Osteocyte (in vitro differentiated cells): ENCODE data around the gene FBN1. TPM values are rescaled to one million over a fixed set of nuclear protein-coding genes. Genes with fewer than 3 reads are reported as not detected.

Source experiments
- DNase-seq: peaks from one replicate; pipeline ENCODE4 v3.0.0; 2021; ENCODE audit warnings: mixed read lengths; ENCODE audit not compliant: unreplicated experiment; ENCODE audit errors: extremely low spot score
- H3K27ac Mint-ChIP-seq: one replicate; pipeline ENCODE4 v1.8.0; 2021; ENCODE audit warnings: mild to moderate bottlenecking, mixed read lengths; ENCODE audit not compliant: unreplicated experiment
- H3K27me3 Mint-ChIP-seq: one replicate; pipeline ENCODE4 v1.8.0; 2021; ENCODE audit warnings: mixed read lengths; ENCODE audit not compliant: unreplicated experiment
- H3K36me3 Mint-ChIP-seq: one replicate; pipeline ENCODE4 v1.8.0; 2021; ENCODE audit warnings: mixed read lengths; ENCODE audit not compliant: unreplicated experiment
- H3K4me1 Mint-ChIP-seq: one replicate; pipeline ENCODE4 v1.8.0; 2021; ENCODE audit warnings: mixed read lengths; ENCODE audit not compliant: unreplicated experiment
- H3K4me3 Mint-ChIP-seq: one replicate; pipeline ENCODE4 v1.8.0; 2021; ENCODE audit warnings: mild to moderate bottlenecking, moderate library complexity, mixed read lengths; ENCODE audit not compliant: unreplicated experiment
- H3K9me3 Mint-ChIP-seq: one replicate; pipeline ENCODE4 v1.8.0; 2021; ENCODE audit warnings: mixed read lengths; ENCODE audit not compliant: unreplicated experiment
- total RNA-seq: library from RNA; stranded (reverse); gene quantifications from 2 replicates; pipeline ENCODE4 v1.2.1, GENCODE V29; 2021
- TF ChIP-seq, protein P1 (sequence below): fragments of 200-600 bp; sonication (generic); IDR thresholded peaks from 2 replicates; pipeline ENCODE4 v1.5.0; 2021; ENCODE audit warnings: antibody characterized with exemption, mild to moderate bottlenecking, moderate library complexity

Gene FBN1
- total RNA-seq, 1 donor from 2014 or later = 1,012 TPM

DNA sequence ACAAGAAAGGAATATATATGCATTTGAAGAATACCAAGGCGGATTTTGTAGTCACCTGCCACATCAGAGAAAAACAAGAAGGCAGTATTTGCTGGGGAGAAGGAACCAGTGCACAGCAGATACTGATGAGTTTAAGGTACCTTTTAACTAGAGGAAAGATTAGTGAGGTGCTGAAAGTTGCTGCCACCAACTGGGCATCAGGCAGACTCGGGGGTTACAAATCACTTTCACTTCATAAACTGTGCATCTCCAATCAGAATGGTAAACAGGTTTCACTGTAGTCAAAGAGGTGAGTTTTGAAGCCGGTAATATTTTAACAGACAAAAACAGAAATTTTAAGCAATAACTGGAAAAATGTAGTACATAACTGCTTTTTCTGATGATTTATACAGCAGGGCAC is 4.1 kb downstream of the FBN1 start:
- H3K4me1 Mint-ChIP-seq = peaks cover 62% of the 10 kb centered on the region
- peaks cover 54% of the 10 kb centered on the region for H3K36me3 Mint-ChIP-seq
- H3K9me3 Mint-ChIP-seq = no peaks in the 10 kb centered on the region
- DNase-seq = no peak
- H3K4me3 Mint-ChIP-seq = peak overlapping the region; percentile 76
- H3K27ac Mint-ChIP-seq = peak overlapping the region; percentile 95
- TF ChIP-seq, protein P1, sequence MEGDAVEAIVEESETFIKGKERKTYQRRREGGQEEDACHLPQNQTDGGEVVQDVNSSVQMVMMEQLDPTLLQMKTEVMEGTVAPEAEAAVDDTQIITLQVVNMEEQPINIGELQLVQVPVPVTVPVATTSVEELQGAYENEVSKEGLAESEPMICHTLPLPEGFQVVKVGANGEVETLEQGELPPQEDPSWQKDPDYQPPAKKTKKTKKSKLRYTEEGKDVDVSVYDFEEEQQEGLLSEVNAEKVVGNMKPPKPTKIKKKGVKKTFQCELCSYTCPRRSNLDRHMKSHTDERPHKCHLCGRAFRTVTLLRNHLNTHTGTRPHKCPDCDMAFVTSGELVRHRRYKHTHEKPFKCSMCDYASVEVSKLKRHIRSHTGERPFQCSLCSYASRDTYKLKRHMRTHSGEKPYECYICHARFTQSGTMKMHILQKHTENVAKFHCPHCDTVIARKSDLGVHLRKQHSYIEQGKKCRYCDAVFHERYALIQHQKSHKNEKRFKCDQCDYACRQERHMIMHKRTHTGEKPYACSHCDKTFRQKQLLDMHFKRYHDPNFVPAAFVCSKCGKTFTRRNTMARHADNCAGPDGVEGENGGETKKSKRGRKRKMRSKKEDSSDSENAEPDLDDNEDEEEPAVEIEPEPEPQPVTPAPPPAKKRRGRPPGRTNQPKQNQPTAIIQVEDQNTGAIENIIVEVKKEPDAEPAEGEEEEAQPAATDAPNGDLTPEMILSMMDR = peak; percentile 62
- no peaks in the 10 kb centered on the region for H3K27me3 Mint-ChIP-seq

DNA sequence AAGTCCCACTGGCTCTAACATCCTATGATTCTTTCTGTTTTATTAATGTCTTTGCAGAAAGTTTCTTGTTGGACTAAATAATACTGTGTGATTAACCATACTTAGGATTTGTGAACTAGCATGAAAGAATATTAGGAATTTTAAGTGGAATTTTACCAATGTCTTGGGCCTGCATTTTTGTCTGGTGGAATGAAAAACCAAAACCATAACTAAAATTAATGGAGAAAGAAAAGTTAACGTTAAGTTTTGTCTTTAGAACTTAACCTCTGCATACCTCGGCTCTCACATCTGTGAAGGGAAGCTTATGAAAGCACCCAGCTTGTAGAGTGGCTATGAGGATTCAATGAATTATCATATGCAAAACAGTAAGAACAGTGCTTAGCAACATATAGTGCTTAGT is 6.5 kb downstream of the FBN1 start:
- TF ChIP-seq, protein P1 = no peak
- peak overlapping the region; percentile 30 for H3K4me3 Mint-ChIP-seq
- peaks cover 83% of the 10 kb centered on the region for H3K4me1 Mint-ChIP-seq
- DNase-seq = no peak
- peak overlapping the region; percentile 95 for H3K27ac Mint-ChIP-seq
- no peaks in the 10 kb centered on the region for H3K27me3 Mint-ChIP-seq
- peaks cover 56% of the 10 kb centered on the region for H3K36me3 Mint-ChIP-seq
- no peaks in the 10 kb centered on the region for H3K9me3 Mint-ChIP-seq

DNA sequence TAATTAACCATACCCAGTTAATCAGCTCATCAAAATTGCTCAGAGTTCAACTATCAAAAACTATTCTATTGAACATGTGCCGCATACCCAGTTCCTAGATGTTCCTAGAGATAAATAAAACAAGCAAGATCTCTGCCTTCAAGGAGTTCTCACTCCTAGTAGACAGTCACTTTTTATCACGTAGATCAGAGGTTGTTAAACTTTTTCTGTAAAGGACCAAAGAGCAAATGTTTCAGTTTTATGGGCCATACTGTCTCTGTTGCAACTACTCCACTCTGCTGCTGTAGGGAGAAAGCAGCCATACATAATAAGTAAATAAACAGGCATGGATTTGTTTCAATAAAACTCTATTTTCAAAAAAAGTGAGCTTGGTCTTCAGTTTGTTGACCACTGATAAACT is 7.9 kb downstream of the FBN1 start:
- Mint-ChIP-seq H3K4me3 (no peak overlapping the region), H3K27ac (peak overlapping the region; percentile 95), H3K27me3 (no peaks in the 10 kb centered on the region), H3K9me3 (no peaks in the 10 kb centered on the region), H3K4me1 (peaks cover 96% of the 10 kb centered on the region), H3K36me3 (peaks cover 45% of the 10 kb centered on the region)
- no peak for DNase-seq
- TF ChIP-seq, protein P1 = no peak

DNA sequence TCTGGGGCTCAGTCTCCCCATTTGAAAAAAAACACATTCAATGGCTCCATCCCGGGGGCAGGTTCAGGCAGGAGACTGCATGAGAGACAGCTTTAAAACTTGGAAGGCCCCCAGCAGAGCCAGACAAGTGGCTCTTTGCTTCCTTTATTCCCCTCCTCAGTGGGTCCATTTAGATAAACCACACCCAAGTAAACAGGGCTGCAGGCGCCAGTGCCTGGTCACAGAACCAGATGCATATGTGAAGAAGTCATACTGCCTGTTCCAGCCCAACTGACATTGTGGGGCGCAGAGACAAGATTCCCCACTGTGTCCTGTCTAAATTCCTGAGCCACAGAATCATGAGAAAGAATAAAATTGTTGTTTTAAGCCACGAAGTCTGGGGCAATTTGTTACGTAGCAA is 9.0 kb downstream of the FBN1 start:
- peak overlapping the region; percentile 20 for H3K4me3 Mint-ChIP-seq
- H3K36me3 Mint-ChIP-seq = peaks cover 43% of the 10 kb centered on the region
- H3K27ac Mint-ChIP-seq = peak overlapping the region; percentile 95
- H3K4me1 Mint-ChIP-seq = peaks cover 99% of the 10 kb centered on the region
- no peak for DNase-seq
- H3K27me3 Mint-ChIP-seq = no peaks in the 10 kb centered on the region
- H3K9me3 Mint-ChIP-seq = no peaks in the 10 kb centered on the region
- TF ChIP-seq, protein P1 = no peak

DNA sequence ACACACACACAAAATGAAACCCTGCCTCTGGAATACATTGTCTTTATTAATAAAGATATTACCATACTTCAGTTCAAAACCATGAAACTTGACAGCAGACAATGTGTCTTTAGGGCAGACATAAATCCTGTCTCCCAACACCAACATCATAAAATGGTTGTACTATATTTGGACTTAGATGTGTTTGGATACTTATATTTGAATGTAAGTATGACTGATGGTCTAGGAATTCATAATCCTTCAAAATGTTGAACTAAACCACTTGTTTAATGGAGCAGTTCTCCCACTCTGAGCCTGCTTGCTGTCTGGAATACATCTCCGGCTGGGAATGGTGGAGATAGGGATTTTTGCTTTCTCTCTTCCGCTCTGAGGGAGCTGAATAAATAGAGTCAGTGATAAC is 10.6 kb downstream of the FBN1 start:
- Mint-ChIP-seq H3K4me3 (peak overlapping the region; percentile 63), H3K27ac (peak overlapping the region; percentile 95), H3K9me3 (no peaks in the 10 kb centered on the region), H3K36me3 (peaks cover 44% of the 10 kb centered on the region), H3K4me1 (peaks cover 99% of the 10 kb centered on the region), H3K27me3 (no peaks in the 10 kb centered on the region)
- TF ChIP-seq, protein P1 = no peak
- no peak for DNase-seq
